ENCODE measurements around the gene CDK2AP2. TPM values are rescaled to one million over a fixed set of nuclear protein-coding genes. Genes with fewer than 3 reads are reported as not detected.

Gene CDK2AP2
- total and polyA plus RNA-seq, 10 of the 15 experiments (the other 5 are each of a cell fraction or from before 2014, with no cell fraction given), result 8.0 to 177 (median 40.9) TPM

- CTCF ChIA-PET, result interaction anchor here (0.6 to 1.1 kb wide), 2 partner anchors 99 to 129 kb away, joined by 3 to 4 read pairs; partner anchors contain the start of gene PPP1CA
- Histone ChIP-seq H3K27ac (ENCODE audit: control insufficient read depth, insufficient read depth) (no peak overlapping the region), H3K4me3 (no peak overlapping the region), H3K9me3 (replicated peaks; ENCODE audit: control insufficient read depth, insufficient read depth, low read length) (no peaks in the 10 kb centered on the region), H3K4me2 (ENCODE audit: control insufficient read depth, insufficient read depth) (no peak overlapping the region), H4K20me1 (ENCODE audit: control insufficient read depth, insufficient read depth) (no peaks in the 10 kb centered on the region), H2AFZ (ENCODE audit: control insufficient read depth, low read depth, low read length) (no peak overlapping the region), H3K27me3 (replicated peaks in 1 of 2; ENCODE audit: control insufficient read depth in 2 of 2, insufficient read depth in 2 of 2, low read length in 1 of 2) (no peaks in the 10 kb centered on the region), H3K9ac (ENCODE audit: control insufficient read depth, insufficient read depth, low read length) (no peak overlapping the region), H3K36me3 (ENCODE audit: control insufficient read depth in 2 of 2, insufficient read depth in 2 of 2, low read length in 1 of 2) (peaks cover 0 to 8% of the 10 kb centered on the region in 2 experiments; a peak in 3 of 4 replicates), H3K4me1 (ENCODE audit: control insufficient read depth, insufficient read depth, low read length) (peaks cover 5% of the 10 kb centered on the region), H3K79me2 (ENCODE audit: control insufficient read depth, insufficient read depth, low read length) (peaks cover 9% of the 10 kb centered on the region)
- FAIRE-seq (no peak), ATAC-seq (no peak), DNase-seq (ENCODE audit: low read depth, low spot score) (no peak)
- 100% methylated on average over 1 of the region's 1 CpG for WGBS (ENCODE audit: insufficient coverage, insufficient replicate concordance, low lambda C conversion rate, missing lambda C conversion rate)
- in situ Hi-C loops (cut with MboI), result no loop called here
- no TSS peak for BruUV-seq (replicated peaks)
- SMC1A ChIA-PET (ENCODE audit: uncharacterized antibody, unreplicated experiment), result no interaction called here
- RAD21 ChIA-PET (ENCODE audit: unreplicated experiment), result no interaction called here
- intact Hi-C loops (cut with micrococcal nuclease; ENCODE audit: unreplicated experiment), result no loop called here
- POLR2A ChIA-PET, result interaction anchor here (0.9 to 1.0 kb wide), 2 partner anchors 12 to 18 kb away, joined by 3 read pairs; partner anchors contain the start of gene AIP
- TF ChIP-seq JUNB (IDR thresholded peaks at IDR 0.05) (no peak), IKZF1 (conservative IDR thresholded peaks at IDR 0.05) (no peak), SREBF1 (IDR thresholded peaks at IDR 0.05; ENCODE audit: low read length) (no peak), SMARCA5 (IDR thresholded peaks at IDR 0.05) (no peak), EP300 (IDR thresholded peaks at IDR 0.05; ENCODE audit: borderline replicate concordance in 1 of 2, control insufficient read depth in 1 of 2, low read depth in 2 of 2, low read length in 2 of 2) (no peak), IRF3 (IDR thresholded peaks at IDR 0.05) (no peak), EGR1 (IDR thresholded peaks at IDR 0.05; ENCODE audit: borderline replicate concordance in 1 of 2, low read depth in 2 of 2, low read length in 2 of 2) (no peak), ZBTB11 (CRISPR knock-in tag; IDR thresholded peaks at IDR 0.05) (no peak), USF1 (IDR thresholded peaks at IDR 0.05; ENCODE audit: borderline replicate concordance, extremely low read length, insufficient read depth, low read depth, low read length) (no peak), TCF7 (IDR thresholded peaks at IDR 0.05; ENCODE audit: borderline replicate concordance) (no peak), BCL3 (IDR thresholded peaks at IDR 0.05; ENCODE audit: borderline replicate concordance, insufficient read depth, low read depth, low read length, poor library complexity, severe bottlenecking) (no peak), BMI1 (IDR thresholded peaks at IDR 0.05; ENCODE audit: borderline replicate concordance) (no peak), NFYB (IDR thresholded peaks at IDR 0.05; ENCODE audit: insufficient read depth, low read depth, low read length) (no peak), RBBP5 (conservative IDR thresholded peaks at IDR 0.05) (no peak)
These were observed 7.5 kb downstream of the CDK2AP2 start for GRCh38 chr11:67500484-67500821.

All from GM12878 (cell line).